Calu3 (cell line): ENCODE data around the gene ADRA2A. TPM values are rescaled to one million over a fixed set of nuclear protein-coding genes. Genes with fewer than 3 reads are reported as not detected.

Source experiments
- BruUV-seq: library from RNA; stranded (reverse); fragments of 400-500 nt; replicated peaks from 2 replicates; lab custom pipeline; 2021; lab: Mats Ljungman, UMichigan
- CTCF ChIA-PET: fragments of 300-600 bp; sonication (Branson Sonifier 250); formaldehyde crosslinking; loops from one replicate; lab custom pipeline; 2022; ENCODE audit warnings: antibody characterized with exemption; lab: Charles Lee
- DNase-seq: peaks from one replicate; pipeline ENCODE4 v3.0.0; 2022
- H3K27ac Mint-ChIP-seq: one replicate; pipeline ENCODE4 v1.8.0; 2022; ENCODE audit warnings: mixed read lengths; ENCODE audit not compliant: unreplicated experiment
- H3K27me3 Mint-ChIP-seq: one replicate; pipeline ENCODE4 v1.8.0; 2022; ENCODE audit warnings: mixed read lengths; ENCODE audit not compliant: unreplicated experiment
- H3K36me3 Mint-ChIP-seq: one replicate; pipeline ENCODE4 v1.8.0; 2022; ENCODE audit warnings: mild to moderate bottlenecking, moderate library complexity, mixed read lengths; ENCODE audit not compliant: insufficient read depth, unreplicated experiment
- H3K4me1 Mint-ChIP-seq: one replicate; pipeline ENCODE4 v1.8.0; 2022; ENCODE audit warnings: mild to moderate bottlenecking, low read depth, mixed read lengths; ENCODE audit not compliant: unreplicated experiment
- H3K4me3 Mint-ChIP-seq: one replicate; pipeline ENCODE4 v1.8.0; 2022; ENCODE audit warnings: mild to moderate bottlenecking, low read depth, moderate library complexity, mixed read lengths; ENCODE audit not compliant: unreplicated experiment
- H3K9me3 Mint-ChIP-seq: one replicate; pipeline ENCODE4 v1.8.0; 2022; ENCODE audit warnings: low read depth, mixed read lengths; ENCODE audit not compliant: unreplicated experiment
- intact Hi-C: fragments of 100-400 bp; cut with micrococcal nuclease; formaldehyde crosslinking; loops from one replicate; pipeline ENCODE4 v1.10.0; 2022; ENCODE audit not compliant: unreplicated experiment
- total RNA-seq: library from RNA; stranded (reverse); gene quantifications from 2 replicates; pipeline ENCODE4 v1.2.3, GENCODE V29; 2022
- TF ChIP-seq, protein P1 (sequence below): fragments of 200-600 bp; IDR thresholded peaks from one replicate; pipeline ENCODE4 v1.8.0; 2022; ENCODE audit warnings: antibody characterized with exemption; ENCODE audit not compliant: unreplicated experiment

ADRA2A gene
- total RNA-seq, 1 experiment from 2014 or later = 5.4 TPM

- no peak for DNase-seq
- Mint-ChIP-seq H3K4me1 (peaks cover 5% of the 10 kb centered on the region), H3K36me3 (no peaks in the 10 kb centered on the region), H3K27ac (no peak overlapping the region), H3K9me3 (no peaks in the 10 kb centered on the region), H3K4me3 (no peak overlapping the region), H3K27me3 (peaks cover 17% of the 10 kb centered on the region)
- CTCF ChIA-PET = no interaction called here
- BruUV-seq = no TSS peak
- intact Hi-C loops = no loop called here
- TF ChIP-seq, protein P1, sequence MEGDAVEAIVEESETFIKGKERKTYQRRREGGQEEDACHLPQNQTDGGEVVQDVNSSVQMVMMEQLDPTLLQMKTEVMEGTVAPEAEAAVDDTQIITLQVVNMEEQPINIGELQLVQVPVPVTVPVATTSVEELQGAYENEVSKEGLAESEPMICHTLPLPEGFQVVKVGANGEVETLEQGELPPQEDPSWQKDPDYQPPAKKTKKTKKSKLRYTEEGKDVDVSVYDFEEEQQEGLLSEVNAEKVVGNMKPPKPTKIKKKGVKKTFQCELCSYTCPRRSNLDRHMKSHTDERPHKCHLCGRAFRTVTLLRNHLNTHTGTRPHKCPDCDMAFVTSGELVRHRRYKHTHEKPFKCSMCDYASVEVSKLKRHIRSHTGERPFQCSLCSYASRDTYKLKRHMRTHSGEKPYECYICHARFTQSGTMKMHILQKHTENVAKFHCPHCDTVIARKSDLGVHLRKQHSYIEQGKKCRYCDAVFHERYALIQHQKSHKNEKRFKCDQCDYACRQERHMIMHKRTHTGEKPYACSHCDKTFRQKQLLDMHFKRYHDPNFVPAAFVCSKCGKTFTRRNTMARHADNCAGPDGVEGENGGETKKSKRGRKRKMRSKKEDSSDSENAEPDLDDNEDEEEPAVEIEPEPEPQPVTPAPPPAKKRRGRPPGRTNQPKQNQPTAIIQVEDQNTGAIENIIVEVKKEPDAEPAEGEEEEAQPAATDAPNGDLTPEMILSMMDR = no peak
These were observed 42.8 kb downstream of the ADRA2A start for GRCh38 chr10:111119637-111120036.

DNA sequence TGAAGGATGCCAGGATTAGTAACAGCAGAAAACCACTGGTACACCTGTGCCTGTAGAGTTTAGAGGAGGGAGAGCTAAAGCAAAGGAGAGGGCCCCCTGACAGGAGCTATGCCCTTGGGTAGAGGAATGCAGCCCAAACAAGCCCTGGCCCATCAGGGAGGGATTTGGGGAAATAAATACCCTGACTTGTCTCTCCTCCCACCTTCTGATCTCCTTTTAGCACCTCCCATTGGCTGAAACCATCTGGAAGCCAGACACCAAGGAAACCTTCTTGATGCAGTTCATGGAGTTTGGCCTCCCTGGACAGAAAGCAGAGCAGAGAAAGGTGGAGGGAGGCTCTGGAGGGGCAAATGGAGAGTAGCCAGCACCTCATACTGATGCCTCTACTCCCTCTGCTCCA is 45.3 kb downstream of the ADRA2A start:
- Mint-ChIP-seq H3K27me3 (peaks cover 17% of the 10 kb centered on the region), H3K4me3 (no peak overlapping the region), H3K9me3 (no peaks in the 10 kb centered on the region), H3K4me1 (no peaks in the 10 kb centered on the region), H3K27ac (no peak overlapping the region), H3K36me3 (no peaks in the 10 kb centered on the region)
- DNase-seq = no peak
- TF ChIP-seq, protein P1 = no peak
- CTCF ChIA-PET = no interaction called here
- intact Hi-C loops = no loop called here
- no TSS peak for BruUV-seq

GRCh38 chr10:111123883-111124282 is 47.1 kb downstream of the ADRA2A start:
- no peak for DNase-seq
- TF ChIP-seq, protein P1 = no peak
- H3K9me3 Mint-ChIP-seq = no peaks in the 10 kb centered on the region
- peaks cover 2% of the 10 kb centered on the region for H3K4me1 Mint-ChIP-seq
- CTCF ChIA-PET = no interaction called here
- peaks cover 15% of the 10 kb centered on the region for H3K27me3 Mint-ChIP-seq
- intact Hi-C loops = no loop called here
- BruUV-seq = no TSS peak
- no peaks in the 10 kb centered on the region for H3K36me3 Mint-ChIP-seq
- no peak overlapping the region for H3K27ac Mint-ChIP-seq
- H3K4me3 Mint-ChIP-seq = no peak overlapping the region

- TF ChIP-seq, protein P1 = no peak
- Mint-ChIP-seq H3K27me3 (peaks cover 3% of the 10 kb centered on the region), H3K4me3 (no peak overlapping the region), H3K4me1 (peaks cover 9% of the 10 kb centered on the region), H3K27ac (no peak overlapping the region), H3K36me3 (no peaks in the 10 kb centered on the region), H3K9me3 (no peaks in the 10 kb centered on the region)
- no TSS peak for BruUV-seq
- CTCF ChIA-PET = no interaction called here
- intact Hi-C loops = no loop called here
- no peak for DNase-seq
These were observed 48.3 kb downstream of the ADRA2A start for GRCh38 chr10:111125102-111125501.
